ENCODE data around the gene ACR.
"Not testable (repeated sequence)": the region's sequence is repeated elsewhere in the genome, so short reads cannot be mapped to it uniquely, and the experiment has no call there.

Gene ACR

GRCh38 chr22:50783880-50784276, 45.9 kb downstream of the ACR start:
- not testable (repeated sequence) for H3K27ac ChIP-seq (ENCODE audit: low read depth, low read length, severe bottlenecking); H3K9me3 ChIP-seq (ENCODE audit: control insufficient read depth, low read length); H3K4me1 ChIP-seq (ENCODE audit: control insufficient read depth, insufficient read depth, low read length, poor library complexity, severe bottlenecking); H3K36me3 ChIP-seq (ENCODE audit: control insufficient read depth, insufficient read depth, low read length)
- WGBS, 2 experiments (ENCODE audit: insufficient coverage in 2 of 2): no CpG with 5 or more reads among the region's 16 CpGs
- H3K4me3 ChIP-seq (ENCODE audit: extremely low read depth, insufficient read depth, low read length, poor library complexity, severe bottlenecking): peak overlapping the region; percentile 49

- H3K27ac ChIP-seq (ENCODE audit: low read depth, low read length, severe bottlenecking); H3K4me1 ChIP-seq (ENCODE audit: control insufficient read depth, insufficient read depth, low read length, poor library complexity, severe bottlenecking); H3K4me3 ChIP-seq (ENCODE audit: extremely low read depth, insufficient read depth, low read length, poor library complexity, severe bottlenecking); H3K36me3 ChIP-seq (ENCODE audit: control insufficient read depth, insufficient read depth, low read length); H3K9me3 ChIP-seq (ENCODE audit: control insufficient read depth, low read length): not testable (repeated sequence)
- no CpG with 5 or more reads among the region's 5 CpGs for whole genome bisulfite sequencing, 2 experiments (ENCODE audit: insufficient coverage in 2 of 2)
Observed at GRCh38 chr22:50785289-50785688, 47.3 kb downstream of the ACR start.

GRCh38 chr22:50786936-50787335, 48.9 kb downstream of the ACR start:
- H3K36me3 ChIP-seq (ENCODE audit: control insufficient read depth, insufficient read depth, low read length); H3K27ac ChIP-seq (ENCODE audit: low read depth, low read length, severe bottlenecking); H3K4me1 ChIP-seq (ENCODE audit: control insufficient read depth, insufficient read depth, low read length, poor library complexity, severe bottlenecking); H3K4me3 ChIP-seq (ENCODE audit: extremely low read depth, insufficient read depth, low read length, poor library complexity, severe bottlenecking); H3K9me3 ChIP-seq (ENCODE audit: control insufficient read depth, low read length): not testable (repeated sequence)
- no CpG with 5 or more reads among the region's 5 CpGs for WGBS, 2 experiments (ENCODE audit: insufficient coverage in 2 of 2)

All from mesodermal cell (in vitro differentiated cells).